Measurements from ENCODE around the gene NDUFS8.

DNA sequence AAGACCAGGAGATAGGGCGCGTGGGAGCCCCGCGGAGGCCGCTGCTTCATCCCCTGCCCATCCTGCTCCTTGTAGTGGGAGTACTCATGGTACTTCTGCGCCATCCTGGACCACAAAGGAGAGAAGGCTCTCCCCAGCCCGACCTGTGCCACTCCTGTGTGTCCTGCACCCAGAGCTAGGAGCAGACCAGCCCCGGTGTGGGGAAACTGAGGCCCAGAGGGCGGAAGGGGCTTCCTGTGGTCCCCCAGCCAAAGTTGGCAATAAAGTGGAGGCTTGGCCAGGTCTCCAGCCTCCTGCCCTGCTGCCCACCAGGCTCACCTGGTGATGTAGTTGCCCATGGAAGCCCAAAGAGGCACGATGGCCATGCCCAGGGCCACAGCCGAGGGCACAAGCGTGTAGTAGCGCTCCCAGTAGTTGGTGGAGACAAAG is 31.3 kb upstream of the NDUFS8 start:
- no peak for TF ChIP-seq NFATC3 (CRISPR knock-in tag; IDR thresholded peaks at IDR 0.05)
- no peak for TF ChIP-seq ZBTB33 (CRISPR knock-in tag; IDR thresholded peaks at IDR 0.05)
- no peak for TF ChIP-seq POLR2A (IDR thresholded peaks at IDR 0.05; ENCODE audit: insufficient read depth in 1 of 2, low read depth in 2 of 2, low read length in 2 of 2)
- no peak for TF ChIP-seq CTCF (CRISPR knock-in tag; IDR thresholded peaks at IDR 0.05)
- no peak for TF ChIP-seq KDM5A (IDR thresholded peaks at IDR 0.05; ENCODE audit: borderline replicate concordance, low read length)
